GOT3 (cell line): Measurements from ENCODE around the gene MR1.

ENCODE experiments used
- DNase-seq: peaks from one replicate; lab custom pipeline; 2025; ENCODE audit warnings: mixed read lengths; lab: John Stamatoyannopoulos, UW

MR1 gene

GRCh38 chr1:181090641-181091126, 56.9 kb downstream of the MR1 start:
- no peak for DNase-seq

- no peak for DNase-seq
Observed at GRCh38 chr1:181091309-181092040, 57.7 kb downstream of the MR1 start.

- no peak for DNase-seq
Observed at GRCh38 chr1:181092056-181092455, 58.3 kb downstream of the MR1 start.

GRCh38 chr1:181092883-181093458, 59.2 kb downstream of the MR1 start:
- DNase-seq, result no peak

GRCh38 chr1:181094416-181095212, 60.8 kb downstream of the MR1 start:
- no peak for DNase-seq

- DNase-seq, result no peak
Observed at GRCh38 chr1:181095260-181095659, 61.5 kb downstream of the MR1 start.

- no peak for DNase-seq
Observed at GRCh38 chr1:181095763-181096184, 62.0 kb downstream of the MR1 start.

GRCh38 chr1:181097242-181097641, 63.5 kb downstream of the MR1 start:
- no peak for DNase-seq

GRCh38 chr1:181099152-181100014, 65.6 kb downstream of the MR1 start:
- DNase-seq, result no peak

GRCh38 chr1:181100015-181100905, 66.5 kb downstream of the MR1 start:
- DNase-seq, result no peak

GRCh38 chr1:181100934-181101333, 67.2 kb downstream of the MR1 start:
- no peak for DNase-seq

GRCh38 chr1:181101581-181102226, 67.9 kb downstream of the MR1 start:
- no peak for DNase-seq

GRCh38 chr1:181102841-181103240, 69.1 kb downstream of the MR1 start:
- DNase-seq, result no peak

- no peak for DNase-seq
Observed at GRCh38 chr1:181103399-181103798, 69.6 kb downstream of the MR1 start.

GRCh38 chr1:181104042-181104789, 70.4 kb downstream of the MR1 start:
- no peak for DNase-seq

- no peak for DNase-seq
Observed at GRCh38 chr1:181104790-181105133, 71.0 kb downstream of the MR1 start.

GRCh38 chr1:181105134-181106021, 71.6 kb downstream of the MR1 start:
- peak; percentile 59 for DNase-seq

- DNase-seq, result no peak
Observed at GRCh38 chr1:181106022-181106312, 72.2 kb downstream of the MR1 start.

- no peak for DNase-seq
Observed at GRCh38 chr1:181106479-181106878, 72.7 kb downstream of the MR1 start.
